Activated CD8-positive, alpha-beta T cell treated with anti-CD3 and anti-CD28 coated beads for 36 hours (primary cell): ENCODE results near the gene CCR2. TPM values are rescaled to one million over a fixed set of nuclear protein-coding genes. Genes with fewer than 3 reads are reported as not detected.

ENCODE experiments used
- ATAC-seq: fragments of 200-7000 bp; cut with Tn5 transposase; one replicate; pipeline ENCODE4 v1.10.0; 2021; ENCODE audit warnings: mild to moderate bottlenecking, moderate library complexity
- CTCF ChIA-PET: fragments of 350-600 bp; sonication (Branson Sonifier 250); formaldehyde crosslinking; loops from one replicate; lab custom pipeline; 2021; ENCODE audit warnings: antibody characterized with exemption; lab: Charles Lee
- POLR2A ChIA-PET: fragments of 350-600 bp; sonication (Branson Sonifier 250); formaldehyde crosslinking; loops from one replicate; lab custom pipeline; 2021; ENCODE audit warnings: antibody characterized with exemption; lab: Charles Lee
- DNase-seq: peaks from one replicate; pipeline ENCODE4 v3.0.0-alpha.2; 2020
- H3K27ac Mint-ChIP-seq: one replicate; pipeline ENCODE4 v1.8.0; 2021; ENCODE audit warnings: mild to moderate bottlenecking, mixed read lengths
- H3K27me3 Mint-ChIP-seq: one replicate; pipeline ENCODE4 v1.8.0; 2021; ENCODE audit warnings: mixed read lengths
- H3K36me3 Mint-ChIP-seq: one replicate; pipeline ENCODE4 v1.8.0; 2021; ENCODE audit warnings: low read depth, mixed read lengths
- H3K4me1 Mint-ChIP-seq: one replicate; pipeline ENCODE4 v1.8.0; 2021; ENCODE audit warnings: low read depth, mixed read lengths
- H3K4me3 Mint-ChIP-seq: one replicate; pipeline ENCODE4 v1.8.0; 2021; ENCODE audit warnings: mild to moderate bottlenecking, moderate library complexity, mixed read lengths
- H3K9me3 Mint-ChIP-seq: one replicate; pipeline ENCODE4 v1.8.0; 2021; ENCODE audit warnings: mixed read lengths
- intact Hi-C: fragments of 100-400 bp; cut with micrococcal nuclease; formaldehyde crosslinking; loops from one replicate; pipeline ENCODE4 v1.10.0; 2022
- total RNA-seq, 2 experiments: library from RNA; stranded (reverse); gene quantifications; one replicate each; pipeline ENCODE4 v1.2.3, GENCODE V29; 2021
- TF ChIP-seq, protein P1 (sequence below): fragments of 200-600 bp; IDR thresholded peaks from one replicate; pipeline ENCODE4 v1.8.0; 2022; ENCODE audit warnings: antibody characterized with exemption, mild to moderate bottlenecking

Gene CCR2
- total RNA-seq, 2 experiments from 2014 or later = 0.81 to 0.83 TPM

DNA sequence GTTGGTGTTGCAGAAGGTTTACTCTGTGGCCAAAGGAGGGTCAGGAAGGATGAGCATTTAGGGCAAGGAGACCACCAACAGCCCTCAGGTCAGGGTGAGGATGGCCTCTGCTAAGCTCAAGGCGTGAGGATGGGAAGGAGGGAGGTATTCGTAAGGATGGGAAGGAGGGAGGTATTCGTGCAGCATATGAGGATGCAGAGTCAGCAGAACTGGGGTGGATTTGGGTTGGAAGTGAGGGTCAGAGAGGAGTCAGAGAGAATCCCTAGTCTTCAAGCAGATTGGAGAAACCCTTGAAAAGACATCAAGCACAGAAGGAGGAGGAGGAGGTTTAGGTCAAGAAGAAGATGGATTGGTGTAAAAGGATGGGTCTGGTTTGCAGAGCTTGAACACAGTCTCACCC lies 20.8 kb downstream of the CCR2 start:
- H3K27ac Mint-ChIP-seq = peak overlapping the region; percentile 40
- ATAC-seq = no peak
- ChIA-PET POLR2A (interaction anchor here (1.1 kb wide), 1 partner anchor 41 kb away, joined by 3 read pairs; no protein-coding TSS in a partner anchor), CTCF (interaction anchor here (0.6 to 10.3 kb wide), 10 partner anchors 8 to 297 kb away, joined by 3 to 156 read pairs (median 4); partner anchors contain the start of genes CCR1 and CCR2)
- intact Hi-C loops = loop anchor here (5.0 to 10.0 kb wide), 5 partner anchors 82 to 430 kb away; partner anchors contain the start of genes CCR1 and CXCR6
- H3K27me3 Mint-ChIP-seq = peaks cover 7% of the 10 kb centered on the region
- peak overlapping the region; percentile 2 for H3K4me3 Mint-ChIP-seq
- no peaks in the 10 kb centered on the region for H3K9me3 Mint-ChIP-seq
- no peak for DNase-seq
- H3K4me1 Mint-ChIP-seq = peaks cover 40% of the 10 kb centered on the region
- TF ChIP-seq, protein P1, sequence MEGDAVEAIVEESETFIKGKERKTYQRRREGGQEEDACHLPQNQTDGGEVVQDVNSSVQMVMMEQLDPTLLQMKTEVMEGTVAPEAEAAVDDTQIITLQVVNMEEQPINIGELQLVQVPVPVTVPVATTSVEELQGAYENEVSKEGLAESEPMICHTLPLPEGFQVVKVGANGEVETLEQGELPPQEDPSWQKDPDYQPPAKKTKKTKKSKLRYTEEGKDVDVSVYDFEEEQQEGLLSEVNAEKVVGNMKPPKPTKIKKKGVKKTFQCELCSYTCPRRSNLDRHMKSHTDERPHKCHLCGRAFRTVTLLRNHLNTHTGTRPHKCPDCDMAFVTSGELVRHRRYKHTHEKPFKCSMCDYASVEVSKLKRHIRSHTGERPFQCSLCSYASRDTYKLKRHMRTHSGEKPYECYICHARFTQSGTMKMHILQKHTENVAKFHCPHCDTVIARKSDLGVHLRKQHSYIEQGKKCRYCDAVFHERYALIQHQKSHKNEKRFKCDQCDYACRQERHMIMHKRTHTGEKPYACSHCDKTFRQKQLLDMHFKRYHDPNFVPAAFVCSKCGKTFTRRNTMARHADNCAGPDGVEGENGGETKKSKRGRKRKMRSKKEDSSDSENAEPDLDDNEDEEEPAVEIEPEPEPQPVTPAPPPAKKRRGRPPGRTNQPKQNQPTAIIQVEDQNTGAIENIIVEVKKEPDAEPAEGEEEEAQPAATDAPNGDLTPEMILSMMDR = no peak
- no peaks in the 10 kb centered on the region for H3K36me3 Mint-ChIP-seq

DNA sequence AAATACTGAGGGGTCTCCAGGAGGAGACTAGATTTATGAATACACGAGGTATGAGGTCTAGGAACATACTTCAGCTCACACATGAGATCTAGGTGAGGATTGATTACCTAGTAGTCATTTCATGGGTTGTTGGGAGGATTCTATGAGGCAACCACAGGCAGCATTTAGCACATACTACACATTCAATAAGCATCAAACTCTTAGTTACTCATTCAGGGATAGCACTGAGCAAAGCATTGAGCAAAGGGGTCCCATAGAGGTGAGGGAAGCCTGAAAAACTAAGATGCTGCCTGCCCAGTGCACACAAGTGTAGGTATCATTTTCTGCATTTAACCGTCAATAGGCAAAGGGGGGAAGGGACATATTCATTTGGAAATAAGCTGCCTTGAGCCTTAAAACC lies 21.3 kb downstream of the CCR2 start:
- Mint-ChIP-seq H3K4me1 (peaks cover 35% of the 10 kb centered on the region), H3K27me3 (peaks cover 7% of the 10 kb centered on the region), H3K4me3 (peak overlapping the region; percentile 2), H3K36me3 (no peaks in the 10 kb centered on the region), H3K9me3 (no peaks in the 10 kb centered on the region), H3K27ac (no peak overlapping the region)
- ChIA-PET POLR2A (no interaction called here), CTCF (interaction anchor here (0.6 to 10.3 kb wide), 9 partner anchors 15 to 297 kb away, joined by 3 to 156 read pairs (median 5); partner anchors contain the start of genes CCR1 and CCR2)
- ATAC-seq (peak; percentile 46), DNase-seq (no peak)
- TF ChIP-seq, protein P1 = no peak
- intact Hi-C loops = loop anchor here (10.0 kb wide), 1 partner anchor 430 kb away; the partner anchor contains the start of gene CXCR6

DNA sequence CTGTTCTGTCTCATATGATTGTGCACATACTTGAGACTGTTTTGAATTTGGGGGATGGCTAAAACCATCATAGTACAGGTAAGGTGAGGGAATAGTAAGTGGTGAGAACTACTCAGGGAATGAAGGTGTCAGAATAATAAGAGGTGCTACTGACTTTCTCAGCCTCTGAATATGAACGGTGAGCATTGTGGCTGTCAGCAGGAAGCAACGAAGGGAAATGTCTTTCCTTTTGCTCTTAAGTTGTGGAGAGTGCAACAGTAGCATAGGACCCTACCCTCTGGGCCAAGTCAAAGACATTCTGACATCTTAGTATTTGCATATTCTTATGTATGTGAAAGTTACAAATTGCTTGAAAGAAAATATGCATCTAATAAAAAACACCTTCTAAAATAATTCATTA lies 21.9 kb downstream of the CCR2 start:
- Mint-ChIP-seq H3K4me3 (no peak overlapping the region), H3K9me3 (no peaks in the 10 kb centered on the region), H3K36me3 (no peaks in the 10 kb centered on the region), H3K27ac (no peak overlapping the region), H3K27me3 (peaks cover 7% of the 10 kb centered on the region), H3K4me1 (peaks cover 33% of the 10 kb centered on the region)
- no peak for ATAC-seq
- TF ChIP-seq, protein P1 = no peak
- ChIA-PET POLR2A (no interaction called here), CTCF (interaction anchor here (1.5 to 10.3 kb wide), 3 partner anchors 15 to 102 kb away, joined by 5 to 156 read pairs (median 6); no protein-coding TSS in a partner anchor)
- intact Hi-C loops = loop anchor here (10.0 kb wide), 1 partner anchor 431 kb away; the partner anchor contains the start of gene CXCR6
- DNase-seq = no peak

DNA sequence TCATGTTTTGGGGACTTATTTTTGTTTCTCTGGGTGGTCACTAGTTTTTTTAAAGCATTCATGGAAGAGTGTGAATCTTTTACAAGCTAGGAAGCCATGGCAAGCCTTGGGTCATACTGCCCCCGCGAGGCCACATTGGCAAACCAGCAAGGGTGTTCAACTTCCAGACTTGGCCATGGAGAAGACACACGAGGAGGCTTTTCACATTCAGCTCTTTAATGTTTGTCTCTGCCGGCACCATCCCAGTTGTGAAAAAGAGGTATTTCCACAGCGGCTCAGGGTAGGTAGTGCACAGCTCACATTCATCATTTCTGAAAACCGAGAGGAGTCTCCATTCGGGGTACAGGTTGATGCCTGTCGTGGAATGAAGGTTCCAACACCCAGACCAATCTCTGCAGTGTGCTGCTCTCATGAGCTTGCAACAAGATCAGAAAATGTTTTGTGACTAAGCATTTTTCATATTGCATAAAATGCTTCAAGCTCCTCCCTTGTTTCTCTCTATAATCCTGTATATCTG lies 24.6 kb downstream of the CCR2 start:
- Mint-ChIP-seq H3K27ac (no peak overlapping the region), H3K36me3 (no peaks in the 10 kb centered on the region), H3K4me3 (no peak overlapping the region), H3K4me1 (peaks cover 33% of the 10 kb centered on the region), H3K9me3 (no peaks in the 10 kb centered on the region), H3K27me3 (peaks cover 6% of the 10 kb centered on the region)
- DNase-seq = peak; percentile 81
- ChIA-PET CTCF (interaction anchor here (0.6 to 3.9 kb wide), 48 partner anchors 9 to 642 kb away, joined by 3 to 35 read pairs (median 6); partner anchors contain the start of genes CCR1, CCR5AS and CCRL2), POLR2A (no interaction called here)
- intact Hi-C loops = loop anchor here (10.0 kb wide), 1 partner anchor 434 kb away; the partner anchor contains the start of gene CXCR6
- ATAC-seq = peak; percentile 42
- TF ChIP-seq, protein P1 = peak; percentile 90
